HG03159 (cell line): ENCODE data around the gene FAM83D.
"Not testable (repeated sequence)": the region's sequence is repeated elsewhere in the genome, so short reads cannot be mapped to it uniquely, and the experiment has no call there.

Experiments
- ATAC-seq: cut with Tn5 transposase; IDR thresholded peaks from one replicate; pipeline ENCODE4 v1.9.1; 2021; ENCODE audit warnings: mild to moderate bottlenecking, moderate library complexity; ENCODE audit not compliant: unreplicated experiment

The FAM83D gene

GRCh38 chr20:38962928-38963401, 36.7 kb downstream of the FAM83D start:
- ATAC-seq: no peak

GRCh38 chr20:38963745-38964144, 37.5 kb downstream of the FAM83D start:
- ATAC-seq: no peak

DNA sequence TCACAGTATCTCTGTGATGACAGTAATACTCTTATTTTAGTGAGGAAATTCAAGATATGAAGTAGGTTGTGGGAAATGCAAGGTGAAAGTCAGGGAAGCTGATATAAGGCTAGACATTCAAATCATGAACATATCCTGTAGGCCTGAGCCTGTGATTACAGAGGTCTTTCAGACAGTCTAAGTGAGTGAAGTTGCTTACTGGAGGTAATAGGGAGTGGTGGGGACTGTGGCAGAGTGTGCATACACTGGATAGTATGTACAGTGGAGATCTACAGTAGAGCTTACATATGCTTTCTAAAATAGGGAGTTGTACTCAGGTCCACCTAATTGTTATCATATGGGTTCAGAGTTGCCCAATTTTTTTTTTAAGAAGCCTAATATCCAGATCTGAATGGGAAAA, 39.0 kb downstream of the FAM83D start:
- no peak for ATAC-seq

- ATAC-seq: no peak
These were observed 41.9 kb downstream of the FAM83D start for GRCh38 chr20:38968090-38968489.

GRCh38 chr20:38969708-38970107, 43.5 kb downstream of the FAM83D start:
- no peak for ATAC-seq

GRCh38 chr20:38970302-38970701, 44.1 kb downstream of the FAM83D start:
- no peak for ATAC-seq

GRCh38 chr20:38973107-38973506, 46.9 kb downstream of the FAM83D start:
- no peak for ATAC-seq

- no peak for ATAC-seq
These were observed 47.4 kb downstream of the FAM83D start for GRCh38 chr20:38973645-38974044.

GRCh38 chr20:38975539-38976120, 49.4 kb downstream of the FAM83D start:
- ATAC-seq: no peak

GRCh38 chr20:38979434-38979833, 53.2 kb downstream of the FAM83D start:
- no peak for ATAC-seq

DNA sequence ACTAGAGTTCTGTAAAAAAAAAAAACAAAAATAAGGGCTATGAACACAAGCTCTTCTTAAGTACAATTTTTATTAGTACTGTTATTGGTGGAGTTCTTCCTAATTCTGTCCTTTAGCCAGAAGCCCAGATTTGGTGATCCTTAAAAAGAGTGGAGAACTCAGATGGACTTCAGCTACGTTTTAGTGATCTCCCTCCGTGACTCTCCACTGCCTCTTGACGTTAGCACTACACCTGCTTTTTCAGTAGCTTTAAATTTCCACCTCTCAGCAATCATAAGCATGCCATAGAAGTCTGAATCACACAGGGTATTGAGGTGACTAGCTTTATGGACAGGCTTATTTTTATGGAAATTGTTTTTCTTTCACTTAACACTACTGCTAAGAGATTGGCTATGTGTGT, 53.6 kb downstream of the FAM83D start:
- ATAC-seq: no peak

DNA sequence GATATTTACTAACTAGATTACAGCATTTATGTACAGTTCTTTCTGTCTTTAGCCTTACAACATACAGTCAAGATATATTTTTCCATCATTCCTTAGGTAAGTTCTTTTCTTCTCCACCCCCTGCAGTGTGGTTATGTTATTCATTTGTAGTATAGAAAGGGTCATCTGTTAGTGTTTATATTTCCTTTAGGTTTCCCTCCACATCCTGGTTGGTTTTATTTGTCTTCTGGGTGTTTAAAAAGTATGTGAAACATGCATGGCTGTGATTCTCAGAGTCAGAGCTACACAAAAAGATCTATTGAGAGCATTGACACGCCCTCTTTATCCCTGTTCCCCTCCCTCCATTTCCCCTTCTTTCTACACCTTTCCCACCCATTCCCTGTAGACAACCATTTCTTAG, 56.1 kb downstream of the FAM83D start:
- ATAC-seq: no peak

GRCh38 chr20:38985060-38985459, 58.8 kb downstream of the FAM83D start:
- no peak for ATAC-seq

DNA sequence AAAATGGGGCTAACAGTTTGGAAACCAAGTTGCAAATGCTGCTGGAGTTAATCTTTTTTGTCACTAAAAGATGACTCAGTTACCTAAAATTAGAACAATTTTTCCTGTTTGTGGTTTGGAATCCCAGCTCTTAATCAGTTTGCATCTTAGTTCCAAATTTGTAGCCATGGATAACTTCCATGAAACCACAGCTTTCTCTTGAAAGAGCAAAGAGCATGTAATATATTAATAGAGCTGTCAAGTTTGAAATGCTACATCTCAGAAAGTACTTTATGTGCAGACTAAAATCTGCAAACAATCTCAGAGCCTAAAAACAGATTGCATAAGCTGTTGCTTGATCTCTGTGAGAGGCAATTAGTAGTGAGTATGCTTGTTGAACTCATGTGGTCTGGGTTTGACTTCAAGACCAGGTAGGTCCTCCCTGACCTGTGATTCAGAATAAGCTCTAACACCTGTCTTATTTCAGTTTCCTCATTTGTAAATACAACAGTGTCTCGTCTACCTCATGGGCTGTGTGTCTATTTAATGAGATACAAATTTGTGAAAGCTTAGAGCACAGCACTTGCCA, 59.5 kb downstream of the FAM83D start:
- ATAC-seq: no peak

DNA sequence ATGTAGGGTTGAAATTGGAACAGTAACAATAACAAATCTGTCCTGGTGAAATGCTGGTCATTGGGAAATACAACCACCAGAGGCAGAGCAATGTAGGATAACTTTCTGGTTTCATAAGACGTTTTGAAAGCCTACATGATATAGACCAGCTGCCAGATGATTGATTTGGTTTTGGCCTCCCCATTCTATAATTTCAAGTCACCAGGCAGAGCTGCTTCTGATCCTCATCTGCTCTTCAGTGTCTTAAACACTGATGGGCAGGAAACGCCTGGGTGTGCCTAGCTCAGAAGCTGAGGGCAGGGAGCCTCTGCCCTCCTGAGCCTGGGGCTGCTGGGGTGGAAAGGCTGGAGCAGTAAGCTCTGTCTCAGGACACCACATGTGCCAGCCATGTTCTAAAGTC, 60.4 kb downstream of the FAM83D start:
- ATAC-seq: no peak

GRCh38 chr20:38987777-38988176, 61.6 kb downstream of the FAM83D start:
- peak; percentile 70 for ATAC-seq

DNA sequence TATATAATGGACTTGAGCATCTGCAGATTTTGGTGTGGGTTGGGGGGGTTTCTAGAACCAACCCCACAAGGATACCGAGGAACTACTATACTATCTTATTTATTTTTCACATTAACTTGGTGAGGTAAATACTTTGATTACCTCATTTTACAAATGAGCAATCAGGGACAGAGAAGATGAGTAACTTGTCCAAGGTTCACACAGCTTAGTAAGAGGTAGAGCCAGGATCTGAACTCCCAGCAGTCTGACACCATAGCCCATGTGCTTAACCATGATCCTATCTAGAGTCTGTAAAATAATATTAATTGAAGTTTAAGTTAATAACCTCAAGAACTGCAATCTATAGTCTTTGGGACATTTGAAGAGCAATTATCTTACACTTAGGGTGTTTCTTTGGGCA, 64.5 kb downstream of the FAM83D start:
- no peak for ATAC-seq

DNA sequence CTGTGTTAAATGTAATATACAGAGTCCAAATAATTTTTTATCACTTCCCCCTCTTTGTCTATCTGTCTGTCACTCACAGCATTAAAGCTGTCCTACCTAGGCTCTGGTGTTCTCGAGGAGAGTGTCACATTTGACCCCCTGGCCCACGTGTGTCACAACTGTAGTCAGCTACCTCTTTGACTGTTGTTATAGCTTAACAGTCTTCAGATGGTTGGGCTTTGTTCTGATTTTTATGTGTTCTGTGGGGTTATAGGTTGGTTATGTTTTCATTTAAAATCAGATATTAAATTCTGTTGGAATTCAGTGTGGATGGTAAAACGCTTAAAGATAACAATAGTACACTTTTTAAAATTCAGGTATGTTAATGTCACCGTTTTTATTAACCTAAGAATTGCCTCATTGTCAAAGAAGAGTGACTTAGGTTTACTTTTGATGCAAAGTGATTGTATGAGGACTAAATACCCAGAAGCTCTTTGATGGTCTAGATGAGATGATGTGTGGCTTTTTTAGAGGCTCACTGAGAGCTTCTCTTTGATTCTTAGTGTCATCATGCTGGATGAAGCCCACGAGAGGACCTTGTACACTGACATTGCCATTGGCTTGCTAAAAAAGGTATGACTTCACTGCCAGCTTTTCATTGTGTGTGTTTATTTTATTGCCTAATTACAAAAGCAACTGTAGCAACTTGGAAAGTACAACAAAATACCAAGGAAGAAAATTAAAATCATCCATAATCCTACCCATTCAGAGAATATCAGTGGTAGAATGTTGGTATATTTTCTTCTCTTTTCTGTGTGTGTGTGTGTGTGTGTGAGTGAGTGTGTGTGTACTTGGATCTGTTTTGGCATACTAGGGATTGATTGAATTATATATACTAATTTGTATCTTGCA, 65.8 kb downstream of the FAM83D start:
- ATAC-seq: no peak

- ATAC-seq: no peak
These were observed 69.4 kb downstream of the FAM83D start for GRCh38 chr20:38995536-38996044.

GRCh38 chr20:38996866-38997265, 70.6 kb downstream of the FAM83D start:
- ATAC-seq: not testable (repeated sequence)

GRCh38 chr20:38997622-38998021, 71.4 kb downstream of the FAM83D start:
- ATAC-seq: peak; percentile 67

DNA sequence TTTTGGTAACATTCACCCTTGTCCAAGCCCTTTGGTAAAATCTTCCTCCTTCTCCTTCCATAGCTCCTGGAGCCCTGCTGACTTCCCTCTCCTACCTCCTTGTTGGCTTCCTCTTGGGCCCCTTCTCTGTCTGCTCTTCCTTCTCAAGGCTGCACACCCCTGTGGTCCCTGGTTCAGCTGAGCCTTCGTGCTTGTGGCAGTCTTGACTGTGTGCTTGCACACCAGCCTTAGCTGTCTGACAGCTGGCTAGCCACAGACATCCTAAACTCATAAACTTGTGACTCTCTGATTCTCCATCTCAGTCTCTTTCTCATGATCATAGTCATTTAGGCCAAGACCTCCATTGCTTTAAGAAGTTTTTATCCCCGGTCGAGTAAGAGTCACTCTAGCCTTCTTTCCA, 73.0 kb downstream of the FAM83D start:
- no peak for ATAC-seq
